GOT3 (cell line): ENCODE measurements around the gene SLX9.
"Not testable (repeated sequence)": the region's sequence is repeated elsewhere in the genome, so short reads cannot be mapped to it uniquely, and the experiment has no call there.

Experiments used
- DNase-seq: peaks from one replicate; lab custom pipeline; 2025; ENCODE audit warnings: mixed read lengths; lab: John Stamatoyannopoulos, UW

The SLX9 gene

GRCh38 chr21:45019887-45020537 is 80.2 kb downstream of the SLX9 start:
- no peak for DNase-seq

GRCh38 chr21:45020629-45021427 is 81.0 kb downstream of the SLX9 start:
- DNase-seq: no peak

- DNase-seq: no peak
Measured at GRCh38 chr21:45021428-45022347, 81.9 kb downstream of the SLX9 start.

GRCh38 chr21:45022348-45022675 is 82.5 kb downstream of the SLX9 start:
- no peak for DNase-seq

GRCh38 chr21:45022736-45023135 is 82.9 kb downstream of the SLX9 start:
- no peak for DNase-seq

- not testable (repeated sequence) for DNase-seq
Measured at GRCh38 chr21:45024516-45024915, 84.7 kb downstream of the SLX9 start.

- DNase-seq: no peak
Measured at GRCh38 chr21:45026066-45026745, 86.4 kb downstream of the SLX9 start.
